ENCODE data around the gene HABP4.

- TF ChIP-seq CTCF (IDR thresholded peaks at IDR 0.05) (no peak), POLR2A (IDR thresholded peaks at IDR 0.05) (no peak), EP300 (IDR thresholded peaks at IDR 0.05) (no peak), POLR2AphosphoS5 (IDR thresholded peaks at IDR 0.05) (no peak)
These were observed 64.8 kb downstream of the HABP4 start for GRCh38 chr9:96514800-96515158.

Data from gastroesophageal sphincter (tissue), 3 donors.